HG02588 (cell line): Measurements from ENCODE around the gene KMO.

ENCODE experiments used
- ATAC-seq: cut with Tn5 transposase; IDR thresholded peaks from one replicate; pipeline ENCODE4 v1.9.1; 2021; ENCODE audit warnings: mild to moderate bottlenecking, moderate library complexity; ENCODE audit not compliant: unreplicated experiment

Gene KMO

GRCh38 chr1:241622669-241623068, 90.5 kb downstream of the KMO start:
- no peak for ATAC-seq

- ATAC-seq = no peak
Observed at GRCh38 chr1:241624935-241625334, 92.8 kb downstream of the KMO start.

- peak; percentile 77 for ATAC-seq
Observed at GRCh38 chr1:241627453-241628259, 95.5 kb downstream of the KMO start.

GRCh38 chr1:241630005-241630404, 97.8 kb downstream of the KMO start:
- ATAC-seq = no peak

DNA sequence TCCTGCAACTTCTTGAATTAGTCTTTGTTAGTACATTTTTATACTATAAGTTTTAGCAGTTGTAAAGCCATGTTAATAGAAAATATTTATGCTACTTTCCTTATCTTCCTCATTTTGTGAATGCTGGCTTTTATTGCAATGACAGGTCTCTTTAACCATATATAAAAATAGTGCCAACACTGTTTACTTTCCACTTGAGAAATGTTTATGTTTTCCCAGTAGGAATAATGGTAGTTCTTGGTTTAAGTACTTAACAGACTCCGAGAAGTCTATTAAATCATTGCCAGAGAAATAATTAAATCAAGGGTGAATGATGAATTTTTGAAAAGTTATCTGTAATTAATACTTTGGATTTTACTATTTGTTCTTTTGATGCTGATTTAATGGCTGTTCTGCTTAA, 98.3 kb downstream of the KMO start:
- no peak for ATAC-seq

DNA sequence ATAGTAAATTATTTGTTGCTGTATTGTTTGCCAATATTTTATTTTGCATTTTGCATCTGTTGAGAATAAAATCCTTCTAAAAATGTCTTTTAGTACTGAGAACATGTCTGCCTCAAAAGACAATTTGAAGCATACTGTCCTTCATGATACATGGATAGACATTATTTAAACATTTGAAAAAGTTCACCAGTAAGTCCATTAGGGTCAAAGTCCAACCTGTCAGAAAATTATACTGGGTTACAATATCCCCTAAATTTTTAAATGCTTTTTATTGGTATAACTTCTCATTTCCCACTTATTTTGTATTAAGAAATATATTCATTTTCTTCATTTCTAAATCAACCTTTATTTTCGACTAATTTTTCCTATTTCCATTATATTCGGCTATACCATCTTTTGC, 98.7 kb downstream of the KMO start:
- ATAC-seq = no peak

GRCh38 chr1:241631674-241632073, 99.5 kb downstream of the KMO start:
- no peak for ATAC-seq

DNA sequence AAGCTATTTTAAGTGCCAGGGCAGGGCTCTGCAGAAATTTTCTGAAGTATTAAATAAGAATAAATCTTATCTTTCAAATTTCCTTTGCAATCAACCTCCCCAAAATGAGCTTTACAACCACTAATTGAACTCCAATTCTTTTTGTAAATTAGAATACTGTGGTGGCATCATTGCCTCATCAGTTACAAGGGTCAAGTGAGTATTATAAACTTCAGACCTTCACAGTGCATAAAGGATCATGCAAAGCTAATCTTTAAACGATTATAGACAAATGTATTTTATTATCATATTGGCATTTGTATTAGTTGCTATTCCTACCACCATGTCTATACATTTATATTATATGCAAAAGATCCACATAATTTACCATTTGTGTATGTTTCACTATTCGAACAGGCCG, 100.8 kb downstream of the KMO start:
- no peak for ATAC-seq

DNA sequence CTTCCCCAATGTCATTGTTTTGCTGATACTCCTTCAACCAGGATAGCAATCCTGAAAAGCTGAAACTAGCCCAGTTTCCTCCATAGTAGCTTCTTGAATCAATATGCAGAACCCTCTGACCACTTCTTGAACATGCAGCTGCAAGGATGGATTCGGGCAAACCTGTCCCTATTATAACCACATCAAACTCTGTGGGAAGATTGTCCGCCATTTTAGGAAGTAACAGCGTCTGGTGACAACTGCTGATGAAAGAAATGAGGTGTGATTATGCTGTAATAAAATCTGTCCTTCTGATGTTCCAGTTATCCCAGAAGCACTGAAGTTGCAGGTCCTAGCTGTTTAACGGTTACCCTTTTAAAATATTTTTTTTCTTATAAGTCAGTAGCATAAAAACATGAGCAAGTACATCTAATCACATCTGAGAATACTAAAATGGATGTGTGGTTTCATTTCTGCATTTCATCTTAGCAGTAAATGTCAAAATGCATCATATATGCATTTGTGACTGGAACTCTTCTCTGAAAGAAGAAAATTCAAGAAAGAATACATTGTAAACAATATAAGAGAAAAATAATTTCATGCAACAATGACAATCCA, 103.5 kb downstream of the KMO start:
- no peak for ATAC-seq

GRCh38 chr1:241636291-241636690, 104.1 kb downstream of the KMO start:
- ATAC-seq = no peak

DNA sequence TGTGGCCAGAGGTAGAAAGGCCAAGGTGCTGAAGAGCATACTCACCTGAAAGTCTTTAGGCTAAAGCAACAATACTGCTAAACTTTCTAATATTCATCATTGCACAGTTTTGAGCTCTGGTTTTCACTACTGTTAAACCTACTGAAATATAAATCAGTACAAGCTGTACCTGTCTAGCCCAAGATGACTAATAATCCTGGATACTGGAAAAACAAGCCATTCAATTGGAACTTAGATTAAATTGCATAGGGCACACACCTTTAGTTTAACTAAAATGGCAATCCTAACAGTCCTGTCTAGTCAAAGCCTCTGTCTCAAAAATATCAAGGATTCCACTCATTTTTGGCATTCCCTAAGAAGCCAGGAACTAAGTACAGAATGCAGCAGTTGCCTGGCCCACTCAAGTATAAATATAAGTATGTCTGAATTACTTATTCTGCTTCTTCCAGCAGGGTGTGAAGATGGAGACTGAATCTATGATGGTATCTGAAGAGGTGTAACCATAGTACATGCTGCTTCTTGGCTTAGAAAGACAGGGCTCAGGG, 104.9 kb downstream of the KMO start:
- ATAC-seq = no peak

DNA sequence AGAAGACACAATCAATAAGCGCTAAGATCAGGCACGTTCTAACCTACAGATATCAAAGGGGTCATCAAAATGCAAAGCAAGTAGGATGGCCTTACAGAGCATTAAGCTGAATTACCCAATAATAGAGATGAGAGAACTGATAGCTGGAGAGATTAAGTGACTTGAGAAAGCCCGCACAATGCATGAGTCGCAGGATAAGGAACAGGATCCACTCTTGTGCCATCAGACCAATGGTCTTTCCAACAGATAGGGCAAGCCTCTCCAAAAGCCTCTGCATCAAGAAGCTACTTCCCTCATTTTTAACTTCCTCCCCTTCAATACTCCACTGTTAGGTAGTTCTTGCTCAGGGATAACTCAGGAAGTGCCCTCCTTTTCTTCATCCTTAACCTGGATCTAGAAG, 105.4 kb downstream of the KMO start:
- ATAC-seq = no peak

- no peak for ATAC-seq
Observed at GRCh38 chr1:241638099-241638682, 106.0 kb downstream of the KMO start.

- no peak for ATAC-seq
Observed at GRCh38 chr1:241638909-241639622, 106.9 kb downstream of the KMO start.

DNA sequence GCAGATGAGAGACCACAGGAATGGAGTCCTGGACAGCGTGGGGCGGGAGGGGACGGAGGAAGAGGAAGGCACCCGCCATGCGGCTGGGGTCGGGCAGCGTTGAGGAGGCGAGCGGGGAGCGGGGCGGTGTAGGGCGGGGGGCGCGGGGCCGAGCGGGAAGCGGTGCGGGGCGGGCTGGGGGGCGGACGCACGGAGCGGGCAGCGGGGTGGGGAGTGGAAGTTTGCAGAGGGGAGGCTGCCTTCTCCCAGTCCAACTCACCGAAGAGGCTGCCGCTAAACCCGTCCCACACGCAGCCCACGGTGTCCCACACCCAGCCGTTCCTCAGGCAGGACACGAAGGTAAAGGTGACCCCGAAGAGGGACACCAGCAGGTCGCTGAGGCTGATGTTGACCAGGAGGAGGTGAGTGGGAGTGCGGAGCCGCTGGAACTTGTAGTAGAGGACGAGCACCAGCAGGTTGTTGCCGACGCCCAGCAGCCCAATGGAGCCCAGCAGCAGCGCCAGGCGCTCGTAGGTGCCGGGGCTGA, 107.5 kb downstream of the KMO start:
- ATAC-seq = peak; percentile 43

DNA sequence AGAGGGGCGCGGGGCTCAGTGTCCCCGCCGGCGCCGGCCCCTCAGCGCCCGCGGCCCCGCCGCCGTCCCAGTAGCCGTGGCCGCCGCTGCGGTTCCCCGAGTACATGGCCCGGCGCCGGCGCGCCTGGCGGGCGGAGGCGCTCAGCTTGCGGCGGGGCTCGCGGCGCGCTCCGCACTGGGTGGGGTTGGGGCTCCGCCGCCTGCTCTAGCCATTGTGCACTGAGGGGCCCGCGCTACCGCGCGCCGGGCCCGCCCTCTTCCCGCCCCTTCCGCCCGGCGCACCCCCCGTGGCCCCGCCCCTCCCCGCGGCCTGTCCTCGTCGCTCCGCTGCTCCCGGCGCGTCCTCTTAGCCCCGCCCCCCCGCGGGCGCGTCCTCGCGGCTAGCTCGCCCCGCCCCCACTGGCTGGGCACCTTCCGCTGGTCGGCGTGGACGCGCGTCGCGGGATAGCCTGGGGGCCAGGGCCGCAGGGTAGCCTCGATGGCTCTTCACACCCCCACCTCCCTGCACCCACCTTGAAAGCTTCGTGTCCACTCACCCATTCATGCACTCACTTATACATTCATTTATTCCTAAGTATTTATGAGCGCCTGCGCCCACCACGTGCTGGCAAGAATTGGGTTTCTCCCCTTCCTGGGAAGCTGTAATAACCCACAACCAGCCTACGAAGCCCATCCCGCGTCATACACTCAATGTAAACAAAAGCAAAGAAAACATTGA, 108.1 kb downstream of the KMO start, which contains the start of the genes CHML and OPN3:
TSS of gene CHML (minus strand) at position 221 of the 718 bp plus-strand sequence. CDS start 4,603 bp downstream, outside the sequence.
TSS of gene OPN3 (minus strand) at position 221 of the 718 bp plus-strand sequence. CDS start at position 106, 115 bp downstream.
- peak; percentile 93 for ATAC-seq

DNA sequence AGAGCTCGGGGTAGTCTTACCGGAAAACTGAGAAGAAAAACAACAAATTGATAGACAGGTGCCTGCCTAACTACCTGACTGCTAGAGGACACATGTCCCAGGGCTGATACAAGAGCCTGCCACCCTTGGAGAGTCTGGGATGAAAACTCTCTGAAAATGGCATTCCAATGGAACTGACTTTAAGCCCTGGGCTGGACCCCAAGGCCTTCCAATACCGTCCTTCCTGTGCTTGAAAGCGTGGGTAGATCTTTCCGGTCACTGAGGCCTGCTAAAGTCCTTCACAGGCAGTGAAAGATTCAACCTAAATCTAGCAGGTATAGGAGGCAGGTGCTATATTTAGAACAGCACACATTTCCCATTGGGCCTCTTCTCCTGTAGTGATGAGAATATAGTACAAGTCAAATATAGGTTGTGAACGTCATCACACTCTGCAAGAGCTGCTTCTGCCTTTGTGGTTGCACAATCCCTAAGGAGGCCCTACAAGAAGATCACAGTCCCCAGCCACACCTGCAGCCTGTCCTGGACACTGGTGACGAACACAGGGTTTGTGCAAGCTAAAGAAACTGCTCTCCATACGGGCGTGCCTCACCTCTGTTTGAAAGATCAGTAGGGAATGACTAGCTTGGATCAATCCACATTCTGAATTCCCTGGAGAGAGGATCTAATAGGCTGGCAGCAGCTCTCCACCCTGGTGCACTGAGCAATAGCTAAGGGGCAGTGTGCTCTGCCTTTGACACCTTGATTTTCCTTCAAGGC, 108.9 kb downstream of the KMO start:
- ATAC-seq = no peak

- ATAC-seq = no peak
Observed at GRCh38 chr1:241641773-241642592, 109.8 kb downstream of the KMO start.

- ATAC-seq = no peak
Observed at GRCh38 chr1:241642593-241642944, 110.4 kb downstream of the KMO start.
